Measurements from ENCODE around the gene TTYH3.
A peak's percentile ranks its signal among the peaks of the same experiment; 100 is the strongest.

TTYH3 gene

DNA sequence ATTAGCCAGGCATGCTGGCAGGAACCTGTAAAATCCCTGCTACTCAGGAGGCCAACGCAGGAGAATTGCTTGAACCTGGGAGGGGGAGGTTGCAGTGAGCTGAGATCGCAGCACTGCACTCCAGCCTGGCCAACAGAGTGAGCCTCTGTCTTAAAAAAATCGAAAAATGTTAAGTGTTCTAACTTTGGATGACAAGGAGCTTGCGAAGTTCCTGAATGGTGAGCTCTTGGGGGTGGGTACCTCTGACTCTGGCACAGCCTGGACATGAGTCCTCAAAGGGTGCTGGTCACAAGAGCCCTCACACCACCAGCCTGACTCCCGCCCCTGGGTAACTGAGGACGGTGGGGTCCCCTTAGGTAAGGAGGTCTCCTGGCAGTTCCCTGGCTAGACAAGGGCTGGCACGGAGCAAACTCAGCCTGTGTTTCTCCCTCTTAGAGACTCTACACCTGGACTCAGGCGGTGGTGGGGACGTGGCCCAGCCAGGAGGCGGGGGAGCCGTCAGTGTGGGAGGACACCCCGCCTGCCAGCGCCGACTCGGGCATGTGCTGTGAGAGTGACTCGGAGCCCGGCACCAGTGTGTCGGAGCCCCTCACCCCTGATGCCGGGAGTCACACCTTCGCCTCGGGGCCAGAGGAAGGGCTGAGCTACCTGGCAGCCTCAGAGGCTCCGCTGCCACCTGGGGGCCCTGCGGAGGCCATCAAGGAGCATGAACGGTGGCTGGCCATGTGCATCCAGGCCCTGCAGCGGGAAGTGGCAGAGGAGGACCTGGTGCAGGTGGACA is 80.3 kb downstream of the TTYH3 start (continued):
- TF ChIP-seq ZNF768 (tag by site-specific recombination; IDR thresholded peaks at IDR 0.05) (no peak), ZNF791 (tag by site-specific recombination; IDR thresholded peaks at IDR 0.05) (no peak)

DNA sequence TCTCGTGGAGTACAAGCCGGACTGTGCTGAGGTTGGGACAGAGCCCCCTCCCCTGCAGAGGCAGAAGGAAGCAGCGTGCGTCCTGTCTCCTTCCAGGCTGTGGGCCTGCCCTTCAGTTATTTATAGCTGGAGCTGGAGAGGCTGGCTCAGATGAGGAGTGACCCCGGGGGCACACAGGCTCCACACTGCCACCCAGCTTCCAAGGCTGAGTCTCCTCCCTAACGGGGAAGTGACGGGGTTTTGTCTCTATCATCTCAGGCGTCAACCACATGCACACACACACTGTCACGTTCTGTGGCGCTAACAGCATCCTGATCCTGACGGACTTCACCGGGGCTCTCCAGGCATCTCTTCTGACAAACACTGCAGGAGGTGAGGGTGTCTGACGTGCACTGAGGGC is 81.6 kb downstream of the TTYH3 start:
- CTCF ChIA-PET: interaction anchor here (0.6 to 1.9 kb wide), 7 partner anchors 11 to 262 kb away, joined by 3 to 10 read pairs (median 4); no protein-coding TSS in a partner anchor
- Histone ChIP-seq H3K9me3 (ENCODE audit: control insufficient read depth, insufficient read depth, low read depth, low read length) (no peaks in the 10 kb centered on the region), H3K27ac (ENCODE audit: extremely low read depth, low read depth, low read length) (no peak overlapping the region), H3K4me1 (ENCODE audit: control insufficient read depth, insufficient read depth, low read length) (peaks cover 3% of the 10 kb centered on the region; the same call in 1 of the 2 replicates), H3K4me3 (ENCODE audit: low read depth, low read length) (no peak overlapping the region), H3K36me3 (ENCODE audit: control insufficient read depth in 2 of 2, insufficient read depth in 1 of 2, low read length in 2 of 2) (no peaks in the 10 kb centered on the region)
- POLR2A ChIA-PET: no interaction called here
- TF ChIP-seq, protein P1, sequence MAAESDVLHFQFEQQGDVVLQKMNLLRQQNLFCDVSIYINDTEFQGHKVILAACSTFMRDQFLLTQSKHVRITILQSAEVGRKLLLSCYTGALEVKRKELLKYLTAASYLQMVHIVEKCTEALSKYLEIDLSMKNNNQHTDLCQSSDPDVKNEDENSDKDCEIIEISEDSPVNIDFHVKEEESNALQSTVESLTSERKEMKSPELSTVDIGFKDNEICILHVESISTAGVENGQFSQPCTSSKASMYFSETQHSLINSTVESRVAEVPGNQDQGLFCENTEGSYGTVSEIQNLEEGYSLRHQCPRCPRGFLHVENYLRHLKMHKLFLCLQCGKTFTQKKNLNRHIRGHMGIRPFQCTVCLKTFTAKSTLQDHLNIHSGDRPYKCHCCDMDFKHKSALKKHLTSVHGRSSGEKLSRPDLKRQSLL (tag by site-specific recombination; IDR thresholded peaks at IDR 0.05): peak; percentile 55; the same call in 1 of the 2 replicates
- TF ChIP-seq ZIC2 (tag by site-specific recombination; IDR thresholded peaks at IDR 0.05): 0 out of 2 replicates have a peak, but pooled peaks have one; percentile 13
- TF ChIP-seq ZNF501 (tag by site-specific recombination; IDR thresholded peaks at IDR 0.05): no peak
- no peak for TF ChIP-seq ZNF350 (tag by site-specific recombination; IDR thresholded peaks at IDR 0.05)

DNA sequence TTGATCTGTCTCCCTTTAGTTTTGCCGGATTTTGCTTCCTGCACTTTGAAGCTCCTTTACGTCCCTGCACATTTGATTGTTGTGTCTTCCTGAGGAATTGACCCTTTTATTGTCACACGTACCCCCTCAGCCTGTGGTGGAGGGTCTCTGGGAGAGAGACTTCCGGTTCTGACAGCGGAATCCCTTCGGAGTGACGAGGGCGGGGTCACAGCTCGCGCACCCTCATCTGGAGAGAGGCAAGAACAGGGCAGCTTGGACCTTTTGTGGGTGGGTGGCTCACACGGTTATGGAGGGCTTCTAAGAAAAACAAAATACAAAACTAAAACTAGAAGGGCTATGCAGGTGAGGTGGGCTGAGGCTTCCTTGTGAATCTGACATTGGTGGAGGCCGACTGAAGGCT is 82.2 kb downstream of the TTYH3 start:
- CTCF ChIA-PET: interaction anchor here (0.6 to 1.9 kb wide), 5 partner anchors 18 to 260 kb away, joined by 4 to 10 read pairs (median 5); no protein-coding TSS in a partner anchor
- no peaks in the 10 kb centered on the region for H3K9me3 ChIP-seq (ENCODE audit: control insufficient read depth, insufficient read depth, low read depth, low read length)
- no peaks in the 10 kb centered on the region for H3K36me3 ChIP-seq (ENCODE audit: control insufficient read depth in 2 of 2, insufficient read depth in 1 of 2, low read length in 2 of 2)
- TF ChIP-seq ZNF341 (tag by site-specific recombination; IDR thresholded peaks at IDR 0.05; ENCODE audit: low read depth) (no peak), ZSCAN16 (tag by site-specific recombination; IDR thresholded peaks at IDR 0.05) (no peak), ZNF350 (tag by site-specific recombination; IDR thresholded peaks at IDR 0.05) (no peak)
- POLR2A ChIA-PET: no interaction called here
- no peak overlapping the region for H3K4me3 ChIP-seq (ENCODE audit: low read depth, low read length)
- peaks cover 3% of the 10 kb centered on the region; the same call in 1 of the 2 replicates for H3K4me1 ChIP-seq (ENCODE audit: control insufficient read depth, insufficient read depth, low read length)
- no peak overlapping the region for H3K27ac ChIP-seq (ENCODE audit: extremely low read depth, low read depth, low read length)

All from HEK293 (cell line).